OCI-LY3 (cell line): Measurements from ENCODE around the gene BCAP31.

Experiments used
- H2AFZ ChIP-seq: fragments of 200-600, 300-600 bp; shearing (Covaris generic); 2 replicates; pipeline ENCODE4 v1.6.0; 2014; ENCODE audit warnings: antibody characterized with exemption, low read depth, low read length
- H3K27ac ChIP-seq: fragments of 200-600, 300-600 bp; sonication (generic); 2 replicates; pipeline ENCODE4 v1.5.1; 2014; ENCODE audit warnings: mild to moderate bottlenecking, low read length, moderate library complexity, mixed read lengths
- H3K27me3 ChIP-seq: fragments of 200-600, 300-600 bp; sonication (generic); 2 replicates; pipeline ENCODE4 v1.6.1; 2014; ENCODE audit warnings: low read depth, low read length, mixed read lengths
- H3K36me3 ChIP-seq: fragments of 200-600, 300-600 bp; sonication (generic); replicated peaks from 2 replicates; pipeline ENCODE3; 2014; ENCODE audit warnings: low read depth, low read length, mixed read lengths
- H3K4me1 ChIP-seq: fragments of 300-600, 200-600 bp; sonication (generic); 2 replicates; pipeline ENCODE4 v1.6.1; 2014; ENCODE audit warnings: low read length, mixed read lengths
- H3K4me2 ChIP-seq: fragments of 200-600, 300-600 bp; sonication (generic); 2 replicates; pipeline ENCODE4 v1.6.1; 2014; ENCODE audit warnings: low read length, mixed read lengths
- H3K4me3 ChIP-seq: fragments of 300-600, 200-600 bp; sonication (generic); 2 replicates; pipeline ENCODE4 v1.5.1; 2014; ENCODE audit warnings: antibody characterized with exemption, mild to moderate bottlenecking, low read length, moderate library complexity
- H3K79me2 ChIP-seq: fragments of 300-600, 200-600 bp; shearing (Covaris generic); 2 replicates; pipeline ENCODE4 v1.6.1; 2014; ENCODE audit warnings: mild to moderate bottlenecking, low read length, mixed read lengths
- H3K9ac ChIP-seq: fragments of 300-600, 200-600 bp; shearing (Covaris generic); 2 replicates; pipeline ENCODE4 v1.6.0; 2014; ENCODE audit warnings: mild to moderate bottlenecking, low read length, moderate library complexity
- H3K9me3 ChIP-seq: fragments of 200-600, 300-600 bp; shearing (Covaris generic); 2 replicates; pipeline ENCODE4 v1.6.1; 2014; ENCODE audit warnings: low read length, mixed read lengths; ENCODE audit not compliant: insufficient read depth
- H4K20me1 ChIP-seq: fragments of 200-600, 300-600 bp; sonication (generic); 2 replicates; pipeline ENCODE4 v1.6.1; 2016; ENCODE audit warnings: low read length, mixed read lengths; ENCODE audit not compliant: insufficient read depth
- EZH2phosphoT487 ChIP-seq: fragments of 200-600 bp; shearing (Covaris generic); IDR thresholded peaks from 2 replicates; pipeline ENCODE4 v1.6.1; 2018; ENCODE audit warnings: antibody characterized with exemption, mixed run types, low read depth
- TF ChIP-seq, protein P1 (sequence below): fragments of 200-600, 300-600 bp; sonication (generic); IDR thresholded peaks from 2 replicates; pipeline ENCODE4 v1.5.1; 2014; ENCODE audit warnings: antibody characterized with exemption, low read length, low read depth

BCAP31 gene

DNA sequence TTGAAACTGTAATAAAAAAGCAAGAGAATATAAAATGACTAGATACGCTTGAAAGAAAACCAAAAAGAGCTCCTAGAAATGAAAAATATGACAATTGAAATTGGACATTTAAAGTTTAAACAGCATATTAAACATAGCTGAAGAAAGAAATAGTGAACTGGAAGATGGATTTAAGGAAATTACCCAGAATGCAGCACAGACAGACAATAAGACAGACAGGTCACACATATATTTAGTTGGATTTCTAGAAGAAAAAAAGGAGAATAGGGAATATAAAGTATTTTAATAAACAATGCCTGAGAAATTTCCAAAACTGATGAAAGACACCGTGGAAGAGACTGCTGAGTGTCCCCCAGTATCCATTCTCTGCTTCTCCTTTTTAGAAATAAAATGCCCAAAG, 70.6 kb downstream of the BCAP31 start:
- Histone ChIP-seq H3K4me1 (no peaks in the 10 kb centered on the region), H3K9ac (no peak overlapping the region), H3K27me3 (no peaks in the 10 kb centered on the region), H4K20me1 (no peaks in the 10 kb centered on the region), H3K79me2 (no peaks in the 10 kb centered on the region), H3K4me2 (no peak overlapping the region), H3K27ac (no peak overlapping the region), H3K4me3 (no peak overlapping the region), H2AFZ (no peak overlapping the region), H3K36me3 (no peaks in the 10 kb centered on the region), H3K9me3 (no peaks in the 10 kb centered on the region)
- TF ChIP-seq EZH2phosphoT487: no peak
- TF ChIP-seq, protein P1, sequence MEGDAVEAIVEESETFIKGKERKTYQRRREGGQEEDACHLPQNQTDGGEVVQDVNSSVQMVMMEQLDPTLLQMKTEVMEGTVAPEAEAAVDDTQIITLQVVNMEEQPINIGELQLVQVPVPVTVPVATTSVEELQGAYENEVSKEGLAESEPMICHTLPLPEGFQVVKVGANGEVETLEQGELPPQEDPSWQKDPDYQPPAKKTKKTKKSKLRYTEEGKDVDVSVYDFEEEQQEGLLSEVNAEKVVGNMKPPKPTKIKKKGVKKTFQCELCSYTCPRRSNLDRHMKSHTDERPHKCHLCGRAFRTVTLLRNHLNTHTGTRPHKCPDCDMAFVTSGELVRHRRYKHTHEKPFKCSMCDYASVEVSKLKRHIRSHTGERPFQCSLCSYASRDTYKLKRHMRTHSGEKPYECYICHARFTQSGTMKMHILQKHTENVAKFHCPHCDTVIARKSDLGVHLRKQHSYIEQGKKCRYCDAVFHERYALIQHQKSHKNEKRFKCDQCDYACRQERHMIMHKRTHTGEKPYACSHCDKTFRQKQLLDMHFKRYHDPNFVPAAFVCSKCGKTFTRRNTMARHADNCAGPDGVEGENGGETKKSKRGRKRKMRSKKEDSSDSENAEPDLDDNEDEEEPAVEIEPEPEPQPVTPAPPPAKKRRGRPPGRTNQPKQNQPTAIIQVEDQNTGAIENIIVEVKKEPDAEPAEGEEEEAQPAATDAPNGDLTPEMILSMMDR: no peak

DNA sequence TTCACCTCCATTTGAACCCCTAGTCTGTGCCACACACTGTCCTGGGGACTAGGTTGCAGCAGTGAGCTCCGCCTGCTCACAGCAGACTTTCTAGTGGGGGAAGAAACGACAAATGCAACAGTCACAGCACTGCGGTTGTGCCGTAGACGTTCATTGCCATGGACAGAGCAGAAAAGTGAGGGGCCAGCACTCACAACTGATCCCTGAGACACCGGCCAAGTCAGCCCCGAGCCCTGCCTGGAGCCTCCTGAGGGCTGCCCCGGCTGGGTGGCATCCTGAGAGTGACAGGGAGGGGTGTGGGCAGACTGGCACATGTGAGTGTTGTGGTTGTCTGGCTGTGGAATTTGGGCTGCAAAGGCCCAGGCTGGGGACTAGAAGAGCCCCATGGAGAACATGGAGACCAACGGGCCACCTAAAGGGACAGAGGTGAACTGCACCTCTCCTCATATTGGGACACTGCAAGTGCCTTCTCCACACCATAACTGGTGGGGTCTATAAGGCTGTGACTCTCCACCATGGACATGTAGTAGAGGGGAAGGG, 72.6 kb downstream of the BCAP31 start:
- no peak overlapping the region for H3K4me3 ChIP-seq
- H3K36me3 ChIP-seq: no peaks in the 10 kb centered on the region
- H3K79me2 ChIP-seq: no peaks in the 10 kb centered on the region
- no peak overlapping the region for H2AFZ ChIP-seq
- H3K9ac ChIP-seq: no peak overlapping the region
- H3K27me3 ChIP-seq: no peaks in the 10 kb centered on the region
- no peaks in the 10 kb centered on the region for H3K9me3 ChIP-seq
- H4K20me1 ChIP-seq: no peaks in the 10 kb centered on the region
- H3K4me1 ChIP-seq: no peaks in the 10 kb centered on the region
- H3K27ac ChIP-seq: no peak overlapping the region
- no peak for TF ChIP-seq EZH2phosphoT487
- TF ChIP-seq, protein P1: peak; percentile 32
- H3K4me2 ChIP-seq: no peak overlapping the region

DNA sequence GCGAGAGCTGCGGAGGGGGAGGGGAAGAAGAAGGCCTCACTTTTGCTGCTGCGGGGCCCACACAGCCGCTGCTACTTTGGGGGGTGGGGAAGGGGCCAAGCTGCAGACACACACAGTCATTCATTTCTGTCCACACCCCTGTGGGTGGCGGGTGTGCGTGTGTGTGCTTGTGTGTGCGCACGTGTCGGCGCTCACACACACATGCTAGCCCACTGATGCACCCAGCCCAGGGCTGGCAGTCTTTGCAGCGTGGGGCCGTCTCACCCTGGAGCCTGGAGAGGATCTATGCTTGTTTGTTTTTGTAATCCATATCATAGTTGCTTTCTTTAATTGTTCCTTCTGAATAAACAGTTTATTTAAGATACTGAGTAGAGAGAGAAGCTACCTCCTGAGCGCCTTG, 73.2 kb downstream of the BCAP31 start:
- no peaks in the 10 kb centered on the region for H3K79me2 ChIP-seq
- no peak overlapping the region for H3K4me3 ChIP-seq
- no peak for TF ChIP-seq EZH2phosphoT487
- TF ChIP-seq, protein P1: no peak
- H3K27me3 ChIP-seq: no peaks in the 10 kb centered on the region
- H3K36me3 ChIP-seq: no peaks in the 10 kb centered on the region
- H2AFZ ChIP-seq: no peak overlapping the region
- no peak overlapping the region for H3K9ac ChIP-seq
- H3K9me3 ChIP-seq: no peaks in the 10 kb centered on the region
- no peaks in the 10 kb centered on the region for H4K20me1 ChIP-seq
- no peak overlapping the region for H3K27ac ChIP-seq
- H3K4me1 ChIP-seq: no peaks in the 10 kb centered on the region
- H3K4me2 ChIP-seq: no peak overlapping the region
